GM18508 (cell line): ENCODE data around the gene TBRG4.
"Not testable (repeated sequence)": the region's sequence is repeated elsewhere in the genome, so short reads cannot be mapped to it uniquely, and the experiment has no call there.

Experiments used
- ATAC-seq: cut with Tn5 transposase; IDR thresholded peaks from one replicate; pipeline ENCODE4 v1.9.1; 2021; ENCODE audit warnings: moderate number of reproducible peaks; ENCODE audit not compliant: insufficient read depth, unreplicated experiment

TBRG4 gene

DNA sequence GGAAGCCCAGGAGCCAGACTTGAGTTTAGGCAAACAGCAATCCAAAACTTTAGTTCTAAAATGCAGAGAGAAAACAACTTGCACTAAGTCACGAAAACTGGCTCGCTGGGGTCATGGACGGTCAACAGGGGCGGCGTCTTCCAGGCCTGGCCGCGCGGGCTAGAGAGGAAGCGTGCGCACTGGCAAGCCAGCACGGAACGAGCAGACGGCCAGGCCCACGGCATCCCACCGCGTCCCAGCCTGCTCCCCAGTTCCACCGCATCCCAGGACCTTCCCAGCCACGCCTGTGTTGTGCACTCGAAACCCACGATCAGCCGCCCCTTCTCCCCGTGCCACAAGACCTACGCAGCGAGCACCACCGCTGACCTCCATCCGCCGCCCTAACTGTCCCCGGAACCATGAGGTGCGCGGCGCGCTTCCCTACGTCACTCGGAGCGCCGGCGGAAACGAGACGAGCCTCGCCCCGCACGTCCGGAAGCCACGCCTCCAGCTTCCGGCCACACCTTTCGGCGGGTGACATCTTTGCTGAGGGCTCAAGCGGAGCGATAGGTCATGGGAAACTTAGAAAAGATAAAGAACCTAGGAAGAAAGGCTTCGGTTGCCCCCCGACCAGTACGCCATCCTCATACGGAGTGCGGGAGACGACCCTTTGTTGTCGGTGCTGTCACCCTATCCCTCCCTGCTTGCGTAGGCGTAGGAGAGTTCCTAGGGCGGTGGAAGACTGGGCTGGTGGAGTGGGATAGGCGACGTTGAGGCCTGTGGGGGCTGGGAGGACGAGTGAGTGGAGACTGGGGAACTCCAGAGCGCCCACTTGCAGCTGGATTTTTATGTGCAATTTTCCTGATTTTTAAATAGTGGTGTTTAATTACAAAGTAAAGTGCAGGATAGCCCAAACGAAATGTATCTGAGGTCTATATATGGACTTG, at the start of gene TBRG4:
Gene TBRG4 (minus strand): TSS at position 400 of the 926 bp plus-strand sequence. CDS start 2,460 bp downstream, outside the sequence.
- ATAC-seq = peak; percentile 66

DNA sequence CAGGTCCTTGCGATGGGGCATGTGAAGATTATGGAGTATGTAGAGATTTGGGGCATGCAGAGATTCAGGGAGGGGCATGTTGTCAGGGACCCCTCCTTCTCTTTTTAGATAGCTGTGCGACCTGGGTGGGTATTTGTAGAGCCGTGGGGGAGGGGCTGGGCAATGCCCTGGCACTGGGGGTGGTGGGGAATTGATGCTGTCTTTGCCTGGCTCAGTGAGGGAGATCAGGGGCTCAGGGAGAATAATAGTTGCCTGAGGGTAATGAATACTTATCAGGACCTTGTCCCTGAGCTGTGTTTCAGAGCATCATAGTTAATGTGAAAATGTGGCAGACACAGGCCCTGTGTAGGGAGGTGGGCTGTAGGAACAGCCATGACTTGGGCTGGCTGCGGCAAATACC, 49.6 kb upstream of the TBRG4 start:
- no peak for ATAC-seq

DNA sequence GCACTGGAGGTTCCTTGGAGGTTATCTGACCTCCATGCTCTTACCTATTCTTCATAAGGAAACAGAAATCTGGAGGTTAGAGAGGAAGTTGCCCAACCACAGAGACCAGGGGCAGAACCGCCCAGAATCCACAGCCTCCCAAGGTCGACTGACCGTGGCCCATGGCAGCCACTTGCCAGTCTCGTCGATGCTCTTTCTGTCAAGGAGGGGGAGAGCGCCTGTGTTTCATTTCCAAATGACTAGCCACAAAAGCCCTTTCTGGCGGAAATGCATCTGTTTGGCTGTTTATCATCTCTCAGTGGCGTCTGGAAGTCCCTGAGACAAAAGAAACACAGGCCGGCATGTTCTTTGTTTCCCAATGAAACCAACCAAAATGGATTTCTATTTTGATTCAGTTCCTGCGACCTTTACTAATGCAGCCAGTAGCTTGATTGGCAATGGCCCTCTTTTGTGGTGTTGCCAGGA, 49.0 kb upstream of the TBRG4 start:
- no peak for ATAC-seq

DNA sequence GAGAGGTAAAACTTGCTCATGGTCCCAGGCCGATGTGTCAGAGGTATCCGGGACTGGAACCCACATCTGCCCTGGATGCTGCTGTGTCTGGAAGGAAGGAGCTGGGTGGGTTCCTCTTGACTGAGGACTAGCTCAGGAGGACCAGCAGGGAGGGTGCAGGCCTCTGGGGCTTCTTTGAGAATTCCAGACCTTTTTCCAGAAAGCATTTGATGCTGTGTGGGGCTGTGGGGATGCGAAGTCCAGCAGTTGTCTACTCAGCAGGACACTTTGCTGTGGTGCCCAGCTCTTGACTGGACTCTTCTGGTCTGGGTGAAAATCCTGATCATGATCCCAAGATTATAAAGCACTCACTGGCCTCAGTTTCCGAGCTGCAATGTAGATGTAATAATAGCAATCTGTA, 47.8 kb upstream of the TBRG4 start:
- ATAC-seq = no peak

DNA sequence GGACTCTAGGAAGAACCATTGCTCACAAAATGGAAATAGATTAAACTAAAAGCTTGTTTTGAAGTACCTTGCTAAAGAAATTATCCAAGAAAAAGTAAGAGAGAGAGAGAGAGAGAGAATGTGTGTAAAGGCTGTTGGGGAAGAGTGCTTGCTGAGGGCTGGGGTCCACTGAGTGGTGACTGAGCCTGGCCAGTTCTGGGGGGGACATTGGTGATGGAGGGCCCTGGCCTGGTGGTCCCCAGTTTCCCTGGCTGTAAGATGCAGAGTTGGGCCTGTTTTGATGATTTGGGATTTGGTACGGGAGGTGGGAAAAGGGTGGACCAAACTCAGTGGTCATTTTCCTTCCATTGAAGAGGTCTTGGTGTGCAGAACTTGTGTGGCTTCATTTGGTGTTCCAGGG, 47.0 kb upstream of the TBRG4 start:
- no peak for ATAC-seq

DNA sequence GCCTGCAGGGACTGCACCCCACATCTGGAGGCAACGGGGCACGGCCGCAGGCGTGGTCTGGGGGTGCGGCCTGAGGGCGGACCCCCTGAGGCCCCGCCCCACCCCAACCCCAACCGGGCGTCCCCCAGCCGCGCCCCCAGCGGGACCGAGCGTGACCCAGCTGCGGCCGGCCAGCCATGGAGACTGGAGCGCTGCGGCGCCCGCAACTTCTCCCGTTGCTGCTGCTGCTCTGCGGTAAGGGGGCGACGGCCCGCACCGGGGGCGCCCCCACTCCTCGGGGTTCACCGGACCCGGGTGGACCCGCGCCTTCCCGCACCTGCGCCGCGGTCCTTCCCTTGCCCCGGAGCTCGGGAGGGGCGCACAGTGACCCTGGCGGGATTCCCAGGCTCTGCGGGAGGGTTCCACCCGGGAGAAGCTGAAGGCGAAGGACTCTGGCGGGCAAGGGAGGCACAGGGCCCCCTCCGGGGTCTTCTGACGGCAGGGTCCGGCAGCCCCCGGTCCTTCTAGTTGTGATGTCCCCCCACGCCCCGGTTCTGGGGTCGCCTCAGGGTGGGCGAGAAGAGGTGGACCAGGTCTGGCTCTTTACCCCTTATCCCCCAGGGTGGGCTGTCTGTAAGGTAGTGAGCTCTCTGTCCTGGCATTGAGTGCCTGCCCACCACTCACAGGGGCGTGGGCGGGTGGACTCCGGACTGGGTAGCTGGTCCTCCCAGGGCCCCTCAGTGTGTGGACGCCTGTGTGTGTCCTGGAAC, 46.3 kb upstream of the TBRG4 start, which contains the start of gene RAMP3:
Gene RAMP3 (plus strand): TSS at position 139 of the 749 bp plus-strand sequence. CDS start 38 bp downstream, at position 177.
- ATAC-seq = no peak

DNA sequence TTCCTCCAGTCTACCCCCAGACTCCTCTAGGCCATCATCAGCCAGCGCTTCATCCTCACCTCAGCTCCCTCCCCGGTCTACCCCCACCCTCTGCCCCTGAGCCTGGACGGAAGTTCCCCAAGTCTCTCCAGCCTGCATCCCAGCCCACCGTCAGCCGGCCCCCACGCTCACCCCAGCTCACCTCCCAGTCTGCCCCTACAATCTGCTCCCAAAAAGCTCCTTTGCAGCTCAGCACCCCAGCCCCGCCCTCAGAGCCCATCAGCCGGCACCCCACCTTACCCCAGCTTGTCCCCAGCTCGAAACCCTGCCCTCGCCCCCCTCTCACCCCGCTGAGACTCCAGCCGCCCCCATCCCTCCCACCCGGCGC, 45.8 kb upstream of the TBRG4 start:
- ATAC-seq = no peak

DNA sequence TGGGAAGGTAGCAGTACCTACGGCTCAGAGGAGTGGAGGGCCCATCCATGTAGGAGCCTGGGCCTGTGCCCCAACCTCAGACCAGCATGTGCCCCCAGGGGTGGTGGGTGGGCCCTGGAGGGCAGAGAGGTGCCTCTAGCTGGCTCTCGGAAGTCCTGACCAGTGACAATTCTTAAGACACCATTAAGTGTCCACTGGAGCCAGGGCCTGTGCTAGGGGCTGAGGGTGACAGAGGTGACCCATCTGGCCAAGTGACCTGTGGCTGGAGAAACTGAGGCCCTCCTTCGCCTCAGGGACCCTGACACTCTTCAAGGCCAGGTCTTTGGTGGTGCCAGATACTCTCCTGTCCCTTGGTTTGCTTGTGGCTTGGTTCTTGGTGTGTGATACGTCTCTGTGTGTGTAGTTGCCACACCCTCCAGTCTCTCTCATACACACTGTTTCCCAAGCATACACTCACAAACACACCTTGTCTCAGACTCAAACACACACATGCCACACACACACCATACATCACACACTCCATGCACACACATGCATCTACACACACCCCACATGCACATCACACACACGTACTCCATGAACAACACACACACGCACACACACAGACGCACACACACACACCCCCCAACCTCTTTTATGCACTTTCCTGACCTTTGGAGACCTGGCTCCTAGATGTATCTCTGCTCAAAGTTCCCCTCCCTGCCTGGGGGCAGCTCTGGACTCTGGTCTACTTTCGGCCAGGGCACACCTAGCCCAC, 45.2 kb upstream of the TBRG4 start:
- ATAC-seq = no peak

DNA sequence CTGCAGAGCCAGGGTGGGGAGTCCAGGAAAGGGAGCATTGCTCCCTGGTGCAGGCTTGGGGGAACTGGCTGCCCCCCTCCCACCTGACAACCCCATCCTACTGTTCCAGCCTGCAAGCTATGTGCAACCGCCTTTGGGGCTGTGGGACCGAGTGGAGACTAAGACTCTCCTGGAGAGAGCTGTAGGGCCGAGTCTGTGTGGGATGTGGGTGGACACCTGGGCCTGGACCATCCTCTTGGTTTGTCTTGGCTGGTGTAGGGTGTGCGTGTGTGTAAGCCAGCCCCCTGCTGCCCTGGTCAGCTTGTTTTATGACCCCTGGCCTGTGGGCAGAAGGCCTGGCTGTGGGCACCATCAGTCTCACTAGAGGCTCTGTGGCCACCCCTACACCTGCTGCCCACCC, 44.4 kb upstream of the TBRG4 start:
- ATAC-seq = no peak

DNA sequence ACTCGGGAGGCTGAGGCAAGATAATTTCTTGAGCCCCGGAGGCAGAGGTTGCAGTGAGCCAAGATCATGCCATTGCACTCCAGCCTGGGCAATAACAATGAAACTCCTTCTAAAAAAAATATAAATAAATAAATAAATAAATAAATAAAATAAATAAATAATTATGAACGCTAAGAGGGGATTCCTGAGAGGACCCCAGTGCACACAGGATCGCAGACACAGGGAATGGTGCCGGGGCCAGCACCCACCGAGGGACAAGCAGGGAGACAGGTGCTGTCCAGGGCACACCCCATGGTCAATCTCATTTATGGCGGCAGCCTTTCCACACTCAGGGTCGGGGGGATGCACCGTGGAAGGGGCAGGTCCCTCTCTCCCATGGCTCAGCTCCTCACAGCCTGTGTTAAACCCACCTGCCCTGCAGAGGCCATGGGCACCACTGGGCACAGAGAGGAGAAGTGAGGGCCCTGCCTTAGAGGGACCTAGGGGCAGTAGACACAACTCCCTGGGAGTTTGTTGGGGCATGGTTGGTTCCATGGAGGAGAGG, 43.9 kb upstream of the TBRG4 start:
- ATAC-seq = no peak

DNA sequence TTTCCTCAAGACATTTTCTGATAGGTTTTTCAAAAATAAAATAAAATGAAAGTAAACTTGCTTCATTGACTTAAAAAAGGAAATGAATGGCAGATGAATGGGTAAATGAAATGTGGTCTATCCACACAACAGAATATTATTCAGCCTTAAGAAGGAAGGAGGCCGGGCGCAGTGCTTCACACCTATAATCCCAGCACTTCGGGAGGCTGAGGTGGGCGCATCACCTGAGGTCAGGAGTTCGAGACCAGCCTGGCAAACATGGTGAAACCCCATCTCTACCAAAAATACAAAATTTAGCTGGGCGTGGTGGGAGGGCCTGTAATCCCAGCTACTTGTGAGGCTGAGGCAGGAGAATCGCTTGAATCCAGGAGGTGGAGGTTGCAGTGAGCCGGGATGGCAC, 42.4 kb upstream of the TBRG4 start:
- ATAC-seq = not testable (repeated sequence)

DNA sequence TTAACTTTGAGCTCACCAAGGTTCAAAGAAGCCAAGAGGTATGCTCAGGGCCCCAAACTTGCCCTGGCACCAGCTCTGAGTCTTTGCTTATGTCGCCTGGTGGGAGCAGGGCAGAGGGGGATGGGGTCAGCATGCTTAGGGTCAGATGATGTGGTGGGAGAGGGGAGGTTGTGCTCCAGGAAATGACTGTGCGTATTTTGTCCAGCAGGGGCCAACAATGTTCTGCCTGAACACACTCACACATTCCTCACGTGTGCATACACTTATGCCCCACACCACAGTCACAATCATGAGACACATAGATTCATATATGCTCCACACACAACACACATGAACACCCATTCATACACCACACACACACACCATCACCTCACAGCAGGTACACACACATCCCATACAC, 41.7 kb upstream of the TBRG4 start:
- ATAC-seq = no peak

DNA sequence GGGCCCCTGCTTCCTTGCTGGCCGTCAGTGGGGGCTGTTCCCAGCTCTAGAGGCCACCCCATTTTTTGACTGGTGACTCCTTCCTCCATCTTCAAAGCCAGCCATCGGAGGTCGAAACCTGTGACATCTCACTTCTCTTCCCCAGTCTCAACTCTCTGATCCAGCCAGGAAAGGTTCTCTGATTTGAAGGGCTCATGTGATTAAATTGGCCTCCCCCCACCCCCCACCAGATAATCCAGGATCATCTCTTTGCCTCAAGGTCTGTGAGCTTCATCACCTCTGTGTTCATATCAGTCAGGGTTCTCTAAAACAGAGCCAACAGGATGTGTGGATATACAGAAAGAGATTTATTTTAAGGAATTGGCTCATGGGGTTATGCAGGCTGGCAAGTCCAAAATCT, 40.5 kb upstream of the TBRG4 start:
- ATAC-seq = no peak

DNA sequence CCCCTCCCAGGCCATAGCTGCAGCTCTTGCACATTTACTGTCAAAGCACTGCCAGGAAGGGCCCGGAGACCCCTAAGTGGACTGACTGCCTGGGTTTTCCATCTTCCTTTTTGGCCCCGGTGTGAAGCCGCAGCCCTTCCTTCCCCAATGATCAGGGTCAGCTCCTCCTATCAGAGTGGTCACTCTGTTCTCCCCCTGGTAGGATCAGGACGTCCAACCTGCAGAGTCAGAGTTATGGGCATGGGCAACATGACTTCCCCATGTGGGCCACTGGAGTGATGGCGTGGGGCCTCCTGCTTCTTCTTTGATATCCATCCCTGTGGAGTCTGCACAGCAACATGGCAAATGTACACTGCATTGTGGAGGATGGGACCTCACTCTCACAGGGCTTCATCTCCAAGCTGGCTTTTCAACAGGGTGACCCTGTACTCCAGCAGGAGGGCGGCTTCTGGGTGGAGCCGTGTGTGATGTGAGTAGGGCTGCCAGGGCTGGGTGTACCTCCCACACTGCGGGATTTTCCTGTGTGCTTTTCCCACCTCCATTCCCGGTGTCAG, 39.7 kb upstream of the TBRG4 start:
- ATAC-seq = no peak

DNA sequence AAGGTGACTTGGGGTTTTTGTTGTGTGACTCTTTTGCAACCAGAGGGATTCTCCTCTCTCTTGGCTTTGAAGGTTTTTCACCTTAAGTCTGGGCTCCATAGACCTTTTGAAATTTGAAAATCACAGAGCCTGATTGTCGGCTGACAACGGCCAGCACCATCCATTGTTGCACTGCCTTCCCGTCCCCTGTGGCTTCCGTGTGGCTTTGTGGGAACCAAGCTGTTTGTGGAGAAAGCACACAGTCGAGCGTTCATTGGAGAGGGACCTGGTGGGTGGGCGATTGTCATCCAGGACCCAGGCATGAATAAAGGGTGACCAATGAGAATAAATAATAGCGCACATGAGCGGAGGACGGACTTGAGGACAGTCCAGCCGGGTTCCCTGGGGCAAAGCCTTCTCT, 38.7 kb upstream of the TBRG4 start:
- no peak for ATAC-seq

DNA sequence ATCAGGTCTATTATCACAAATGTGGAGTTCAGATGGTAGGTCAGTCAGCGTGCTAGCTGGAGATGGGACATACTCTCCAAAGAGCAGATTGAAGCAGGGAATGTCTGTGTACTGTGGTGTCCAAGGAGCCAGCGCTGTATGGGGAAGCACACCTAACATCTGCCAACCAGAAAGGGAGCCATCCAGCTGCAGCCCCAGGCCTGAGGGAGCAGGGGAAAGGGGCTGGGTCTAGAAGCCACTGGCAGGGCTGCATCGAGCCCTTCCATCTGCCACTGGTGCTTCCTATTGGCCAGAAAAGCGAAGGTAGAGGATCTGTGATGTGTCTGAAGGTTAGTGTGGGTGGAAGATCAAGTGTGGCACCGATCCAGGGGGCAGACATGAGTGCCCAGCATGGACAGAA, 38.1 kb upstream of the TBRG4 start:
- no peak for ATAC-seq

DNA sequence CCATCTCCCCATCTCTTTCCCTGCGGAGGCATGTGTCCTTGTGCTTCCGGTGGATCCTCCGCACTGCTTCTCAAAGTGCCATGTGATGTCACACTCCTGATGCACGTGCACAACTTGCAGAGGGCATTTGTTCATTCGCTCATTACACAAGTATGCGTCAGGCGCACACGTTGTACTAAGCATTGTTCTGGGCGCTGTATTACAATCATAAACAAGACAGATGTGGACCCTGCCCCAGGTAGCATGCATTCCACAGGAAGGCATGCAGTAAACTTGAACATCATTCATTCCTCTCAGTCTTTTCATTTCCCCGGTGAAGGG, 37.1 kb upstream of the TBRG4 start:
- ATAC-seq = no peak

DNA sequence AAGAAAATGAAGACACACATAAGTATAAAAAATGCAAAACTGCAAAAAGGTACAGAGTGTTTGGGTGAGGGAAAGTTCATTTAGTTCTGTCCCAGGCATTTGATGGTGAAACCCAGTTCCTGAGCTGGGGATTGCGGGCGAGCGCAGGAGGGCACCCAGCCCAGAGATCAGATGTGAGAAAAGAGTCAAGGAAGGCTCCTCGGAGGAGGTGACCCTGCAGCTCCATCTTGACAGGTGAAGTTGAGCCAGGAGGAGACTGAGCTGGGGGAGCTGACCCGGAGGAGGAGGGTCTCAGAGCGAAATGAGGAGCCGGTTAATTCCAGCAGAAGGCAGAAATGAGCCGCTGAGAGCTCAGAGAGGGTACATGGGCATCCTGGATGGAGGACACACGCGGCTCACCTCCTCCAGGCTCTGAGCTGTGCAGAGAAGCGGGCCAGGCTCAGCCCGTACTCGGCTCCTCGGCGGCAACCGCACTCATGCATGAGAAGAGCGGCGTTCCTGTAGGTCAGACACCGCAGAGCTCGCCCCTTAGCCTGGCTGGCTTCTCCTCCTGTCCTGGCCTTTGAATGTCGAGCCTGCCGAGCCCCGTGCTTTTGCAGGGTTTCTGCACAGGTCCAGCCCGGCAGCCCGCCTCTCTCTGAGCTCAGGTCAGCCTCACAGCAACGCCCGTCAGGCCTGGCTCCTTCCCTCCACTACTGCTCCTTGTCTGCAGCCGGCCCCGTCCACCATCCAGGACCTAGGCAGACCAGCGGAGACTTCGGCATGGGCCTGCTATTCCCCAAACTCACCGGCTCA, 36.6 kb upstream of the TBRG4 start:
- ATAC-seq = no peak
